T-cell (primary cell): ENCODE data around the gene SURF1. TPM values are rescaled to one million over a fixed set of nuclear protein-coding genes. Genes with fewer than 3 reads are reported as not detected.

ENCODE experiments used
- ATAC-seq, 4 experiments: fragments of 200-7000 bp in 3 of 4; fragments of 150-1000 bp in 1 of 4; cut with Tn5 transposase; replicated peaks in 1 of 4; 1 replicate in 3 of 4; 2 replicates in 1 of 4; pipeline ENCODE4 v1.10.0; 2021; ENCODE audit warnings: moderate library complexity in 3 of 4, mild to moderate bottlenecking in 2 of 4, moderate number of reproducible peaks in 1 of 4
- CTCF ChIA-PET, 2 donors: fragments of 300-600 bp; sonication (Branson Sonifier 250); formaldehyde crosslinking; loops; one replicate each; lab custom pipeline; 2022; ENCODE audit warnings: antibody characterized with exemption in 2 of 2; lab: Charles Lee
- POLR2A ChIA-PET, 2 donors: fragments of 300-600 bp; sonication (Branson Sonifier 250); formaldehyde crosslinking; loops; one replicate each; lab custom pipeline; 2022; ENCODE audit warnings: antibody characterized with exemption in 2 of 2; lab: Charles Lee
- DNase-seq, 35 experiments: peaks; one replicate each; pipeline versions ENCODE4 v3.0.0 to v3.0.0-alpha.2; 2013 to 2023
- H3K27ac ChIP-seq: one replicate; pipeline ENCODE4 v1.5.1; 2013; ENCODE audit warnings: low read length
- H3K27me3 ChIP-seq, 2 experiments: replicated peaks in 1 of 2; 1 replicate in 1 of 2; 2 replicates in 1 of 2; pipeline versions ENCODE4 v1.6.1 to v1.7.0; 2013; ENCODE audit warnings: low read length in 1 of 2, mixed read lengths in 1 of 2; ENCODE audit not compliant: control insufficient read depth in 2 of 2, insufficient read depth in 2 of 2; ENCODE audit errors: extremely low read depth in 1 of 2
- H3K36me3 ChIP-seq, 2 donors: 1 replicate in 1 of 2; 2 replicates in 1 of 2; pipeline versions ENCODE4 v1.6.1 to v1.7.0; 2013; ENCODE audit warnings: low read length in 1 of 2; ENCODE audit not compliant: control insufficient read depth in 2 of 2, insufficient read depth in 1 of 2; ENCODE audit errors: extremely low read depth in 1 of 2
- H3K4me1 ChIP-seq, 2 experiments: 1 replicate in 1 of 2; 2 replicates in 1 of 2; pipeline versions ENCODE4 v1.6.1 to v1.7.0; 2013; ENCODE audit warnings: low read length in 2 of 2, mixed read lengths in 1 of 2; ENCODE audit not compliant: insufficient read depth in 2 of 2, control insufficient read depth in 1 of 2; ENCODE audit errors: extremely low read depth in 1 of 2
- H3K4me3 ChIP-seq, 2 donors: 1 replicate in 1 of 2; 2 replicates in 1 of 2; pipeline versions ENCODE4 v1.5.1 to v1.7.0; 2013; ENCODE audit warnings: mild to moderate bottlenecking in 2 of 2, low read length in 1 of 2, moderate library complexity in 1 of 2; ENCODE audit not compliant: control insufficient read depth in 1 of 2; ENCODE audit errors: extremely low read depth in 1 of 2
- H3K9me3 ChIP-seq: 2 replicates; pipeline ENCODE4 v1.7.0; 2013
- H3K27ac Mint-ChIP-seq, 2 donors: one replicate each; pipeline ENCODE4 v1.8.0; 2020 to 2021; ENCODE audit warnings: mild to moderate bottlenecking in 2 of 2, mixed read lengths in 2 of 2
- H3K27me3 Mint-ChIP-seq, 2 donors: one replicate each; pipeline ENCODE4 v1.8.0; 2021 to 2022; ENCODE audit warnings: mixed read lengths in 2 of 2
- H3K36me3 Mint-ChIP-seq: one replicate; pipeline ENCODE4 v1.8.0; 2021; ENCODE audit warnings: mixed read lengths
- H3K4me1 Mint-ChIP-seq, 3 donors: one replicate each; pipeline ENCODE4 v1.8.0; 2020 to 2022; ENCODE audit warnings: mixed read lengths in 3 of 3, mild to moderate bottlenecking in 1 of 3
- H3K4me3 Mint-ChIP-seq, 3 donors: one replicate each; pipeline ENCODE4 v1.8.0; 2020 to 2022; ENCODE audit warnings: mild to moderate bottlenecking in 3 of 3, mixed read lengths in 3 of 3, moderate library complexity in 3 of 3
- H3K9me3 Mint-ChIP-seq, 3 donors: one replicate each; pipeline ENCODE4 v1.8.0; 2020 to 2022; ENCODE audit warnings: mixed read lengths in 3 of 3
- WGBS: methylation state at CpG from one replicate; pipeline ENCODE4 v1.1.5; 2013; ENCODE audit warnings: missing lambda C conversion rate; ENCODE audit not compliant: insufficient coverage; 5-methylcytosine and 5-hydroxymethylcytosine counted together
- total RNA-seq, 35 experiments: library from RNA in 6 of 35; stranded (reverse) in 6 of 35; fragments of 120-200 nt in 1 of 35; gene quantifications; one replicate each; pipeline versions ENCODE4 v1.2.1 to v1.2.4 and lab custom pipeline; 2013 to 2026

SURF1 gene
- total RNA-seq, 5 donors from 2014 or later (not counting 1 experiment from before 2014, with no cell fraction given): 33.0 to 58.7 (median 58.3) TPM

GRCh38 chr9:133386338-133386737 lies 30.1 kb upstream of the SURF1 start:
- H3K27me3 ChIP-seq: peaks cover 0 to 20% of the 10 kb centered on the region in 2 experiments
- no peaks in the 10 kb centered on the region for H3K36me3 Mint-ChIP-seq
- WGBS: 95% methylated on average over 13 of the region's 13 CpGs
- no peak overlapping the region for H3K4me3 Mint-ChIP-seq
- ChIA-PET POLR2A (no interaction called here), CTCF (no interaction called here)
- H3K4me3 ChIP-seq: no peak overlapping the region
- no peak overlapping the region for H3K27ac Mint-ChIP-seq
- peaks cover 0 to 12% of the 10 kb centered on the region in 2 donors for H3K27me3 Mint-ChIP-seq
- no peaks in the 10 kb centered on the region for H3K9me3 ChIP-seq
- H3K4me1 ChIP-seq: no peaks in the 10 kb centered on the region
- no peak for DNase-seq
- ATAC-seq: no peak
- no peak overlapping the region for H3K27ac ChIP-seq
- no peaks in the 10 kb centered on the region for H3K9me3 Mint-ChIP-seq
- H3K36me3 ChIP-seq: no peaks in the 10 kb centered on the region
- H3K4me1 Mint-ChIP-seq: no peaks in the 10 kb centered on the region

GRCh38 chr9:133385452-133385851 lies 29.2 kb upstream of the SURF1 start:
- Histone ChIP-seq H3K36me3 (no peaks in the 10 kb centered on the region), H3K27me3 (peaks cover 0 to 15% of the 10 kb centered on the region in 2 experiments), H3K27ac (no peak overlapping the region), H3K9me3 (no peaks in the 10 kb centered on the region), H3K4me1 (no peaks in the 10 kb centered on the region), H3K4me3 (no peak overlapping the region)
- 82% methylated on average over 12 of the region's 14 CpGs for WGBS
- Mint-ChIP-seq H3K27me3 (peaks cover 0 to 8% of the 10 kb centered on the region in 2 donors), H3K27ac (no peak overlapping the region), H3K4me3 (no peak overlapping the region), H3K9me3 (no peaks in the 10 kb centered on the region), H3K36me3 (no peaks in the 10 kb centered on the region), H3K4me1 (no peaks in the 10 kb centered on the region)
- ChIA-PET CTCF (no interaction called here), POLR2A (no interaction called here)
- ATAC-seq (no peak), DNase-seq (no peak)

- H3K27ac ChIP-seq: no peak overlapping the region
- CTCF ChIA-PET: no interaction called here
- WGBS: 91% methylated on average over 13 of the region's 17 CpGs
- H3K9me3 Mint-ChIP-seq: no peaks in the 10 kb centered on the region
- peaks cover 0 to 4% of the 10 kb centered on the region in 2 donors for H3K27me3 Mint-ChIP-seq
- no peak for ATAC-seq
- H3K4me1 Mint-ChIP-seq: no peaks in the 10 kb centered on the region
- no peaks in the 10 kb centered on the region for H3K36me3 ChIP-seq
- no peaks in the 10 kb centered on the region for H3K36me3 Mint-ChIP-seq
- POLR2A ChIA-PET: no interaction called here
- H3K4me1 ChIP-seq: no peaks in the 10 kb centered on the region
- H3K4me3 ChIP-seq: no peak overlapping the region
- H3K27me3 ChIP-seq: peaks cover 0 to 11% of the 10 kb centered on the region in 2 experiments
- no peak overlapping the region for H3K4me3 Mint-ChIP-seq
- DNase-seq: no peak
- no peak overlapping the region for H3K27ac Mint-ChIP-seq
- no peaks in the 10 kb centered on the region for H3K9me3 ChIP-seq
These were observed 28.5 kb upstream of the SURF1 start for GRCh38 chr9:133384736-133385321.

GRCh38 chr9:133383438-133383837 lies 27.2 kb upstream of the SURF1 start:
- Histone ChIP-seq H3K27ac (no peak overlapping the region), H3K27me3 (no peaks in the 10 kb centered on the region), H3K36me3 (no peaks in the 10 kb centered on the region), H3K4me3 (no peak overlapping the region), H3K4me1 (no peaks in the 10 kb centered on the region), H3K9me3 (no peaks in the 10 kb centered on the region)
- Mint-ChIP-seq H3K4me3 (no peak overlapping the region), H3K9me3 (no peaks in the 10 kb centered on the region), H3K4me1 (no peaks in the 10 kb centered on the region), H3K27me3 (no peaks in the 10 kb centered on the region), H3K36me3 (no peaks in the 10 kb centered on the region), H3K27ac (no peak overlapping the region)
- CTCF ChIA-PET: interaction anchor here in 1 of 2 donors (0.5 kb wide), 1 partner anchor 195 kb away, joined by 4 read pairs; no protein-coding TSS in a partner anchor
- 67% methylated on average over 3 of the region's 3 CpGs for WGBS
- POLR2A ChIA-PET: no interaction called here
- DNase-seq: no peak
- no peak for ATAC-seq

- Histone ChIP-seq H3K27ac (no peak overlapping the region), H3K4me3 (no peak overlapping the region), H3K4me1 (no peaks in the 10 kb centered on the region), H3K9me3 (no peaks in the 10 kb centered on the region), H3K27me3 (no peaks in the 10 kb centered on the region), H3K36me3 (no peaks in the 10 kb centered on the region)
- POLR2A ChIA-PET: no interaction called here
- H3K27ac Mint-ChIP-seq: no peak overlapping the region
- H3K9me3 Mint-ChIP-seq: no peaks in the 10 kb centered on the region
- H3K27me3 Mint-ChIP-seq: no peaks in the 10 kb centered on the region
- no peak for ATAC-seq
- 78% methylated on average over 4 of the region's 4 CpGs for WGBS
- CTCF ChIA-PET: no interaction called here
- no peaks in the 10 kb centered on the region for H3K36me3 Mint-ChIP-seq
- H3K4me3 Mint-ChIP-seq: no peak overlapping the region
- DNase-seq: no peak
- H3K4me1 Mint-ChIP-seq: no peaks in the 10 kb centered on the region
These were observed 26.3 kb upstream of the SURF1 start for GRCh38 chr9:133382507-133383141.

- Mint-ChIP-seq H3K4me1 (peaks cover 0 to 1% (median 0%) of the 10 kb centered on the region in 3 donors), H3K27ac (no peak overlapping the region), H3K27me3 (no peaks in the 10 kb centered on the region), H3K9me3 (no peaks in the 10 kb centered on the region), H3K36me3 (no peaks in the 10 kb centered on the region), H3K4me3 (no peak overlapping the region)
- no CpG with 5 or more reads among the region's 4 CpGs for WGBS
- Histone ChIP-seq H3K4me3 (no peak overlapping the region), H3K27ac (no peak overlapping the region), H3K36me3 (no peaks in the 10 kb centered on the region), H3K4me1 (peaks cover 2 to 9% of the 10 kb centered on the region in 2 experiments), H3K9me3 (no peaks in the 10 kb centered on the region), H3K27me3 (no peaks in the 10 kb centered on the region)
- ATAC-seq (no peak), DNase-seq (no peak)
- ChIA-PET POLR2A (no interaction called here), CTCF (interaction anchor here in 1 of 2 donors (1.2 kb wide), 1 partner anchor 10 kb away, joined by 5 read pairs; no protein-coding TSS in a partner anchor)
These were observed 24.4 kb upstream of the SURF1 start for GRCh38 chr9:133380734-133381133.
